ENCODE measurements around the gene HEATR9.
A peak's percentile ranks its signal among the peaks of the same experiment; 100 is the strongest.

HEATR9 gene

DNA sequence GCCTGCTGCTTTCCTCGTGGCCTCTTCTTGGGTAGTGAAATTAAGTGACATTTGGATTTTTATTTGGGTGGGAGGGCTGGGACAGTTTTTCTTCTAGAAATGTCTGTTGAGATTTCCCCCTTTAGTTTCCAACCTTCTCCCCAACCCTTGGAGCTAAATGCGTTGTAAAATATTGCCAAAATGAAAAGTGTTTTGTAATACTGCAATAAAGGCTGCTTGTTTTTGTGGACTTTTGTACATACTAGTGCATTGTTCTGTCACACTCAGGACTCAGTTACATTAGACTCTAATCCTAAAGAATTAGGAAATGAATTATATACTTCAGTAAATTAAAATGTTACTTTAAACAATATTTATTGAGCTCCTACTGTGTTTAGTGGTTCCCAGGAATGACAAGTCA, 21.7 kb downstream of the HEATR9 start:
- in situ Hi-C loops (cut with HindIII; ENCODE audit: low sequenced_read_pairs), result no loop called here
- DNase-seq (ENCODE audit: low read depth, low spot score), result no peak
- H3K4me3 ChIP-seq (ENCODE audit: low read depth, low read length), result no peak overlapping the region
- TF ChIP-seq, protein P1, sequence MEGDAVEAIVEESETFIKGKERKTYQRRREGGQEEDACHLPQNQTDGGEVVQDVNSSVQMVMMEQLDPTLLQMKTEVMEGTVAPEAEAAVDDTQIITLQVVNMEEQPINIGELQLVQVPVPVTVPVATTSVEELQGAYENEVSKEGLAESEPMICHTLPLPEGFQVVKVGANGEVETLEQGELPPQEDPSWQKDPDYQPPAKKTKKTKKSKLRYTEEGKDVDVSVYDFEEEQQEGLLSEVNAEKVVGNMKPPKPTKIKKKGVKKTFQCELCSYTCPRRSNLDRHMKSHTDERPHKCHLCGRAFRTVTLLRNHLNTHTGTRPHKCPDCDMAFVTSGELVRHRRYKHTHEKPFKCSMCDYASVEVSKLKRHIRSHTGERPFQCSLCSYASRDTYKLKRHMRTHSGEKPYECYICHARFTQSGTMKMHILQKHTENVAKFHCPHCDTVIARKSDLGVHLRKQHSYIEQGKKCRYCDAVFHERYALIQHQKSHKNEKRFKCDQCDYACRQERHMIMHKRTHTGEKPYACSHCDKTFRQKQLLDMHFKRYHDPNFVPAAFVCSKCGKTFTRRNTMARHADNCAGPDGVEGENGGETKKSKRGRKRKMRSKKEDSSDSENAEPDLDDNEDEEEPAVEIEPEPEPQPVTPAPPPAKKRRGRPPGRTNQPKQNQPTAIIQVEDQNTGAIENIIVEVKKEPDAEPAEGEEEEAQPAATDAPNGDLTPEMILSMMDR (IDR thresholded peaks at IDR 0.05; ENCODE audit: low read depth, low read length), result no peak

DNA sequence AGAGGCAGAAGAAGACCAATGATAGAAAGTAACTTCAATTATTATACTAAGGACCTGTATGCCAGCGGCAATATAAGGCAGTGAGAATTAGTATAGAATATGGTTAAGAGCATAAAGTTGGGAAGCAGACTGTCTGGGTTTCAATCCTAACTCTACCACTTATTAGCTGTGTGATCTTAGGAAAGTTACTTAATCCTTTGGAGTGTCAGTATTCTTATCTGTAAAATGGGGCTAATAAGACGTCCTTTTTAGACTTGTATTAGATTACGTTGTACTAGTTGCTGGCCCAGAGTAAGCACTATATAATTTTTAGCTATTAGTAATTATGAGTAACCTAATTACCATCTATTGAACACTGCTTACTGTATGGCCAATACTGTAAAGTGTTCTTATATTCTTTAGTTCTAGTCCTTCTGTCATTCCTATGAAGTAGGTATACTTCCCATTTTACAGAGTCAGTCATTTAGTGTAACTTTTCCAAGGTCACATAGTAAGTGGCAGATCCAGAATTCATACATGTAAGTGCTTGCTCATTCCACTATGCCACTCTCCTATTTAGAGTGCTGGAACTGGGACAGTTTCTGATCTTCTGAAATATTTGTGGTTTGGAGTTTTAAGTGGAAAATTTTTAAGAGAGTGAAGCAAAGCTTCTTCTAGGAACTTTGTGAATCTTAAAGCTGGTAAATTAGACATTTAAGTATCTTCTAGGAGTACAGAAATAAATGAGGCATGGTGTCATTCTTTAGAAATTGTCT, 22.5 kb downstream of the HEATR9 start:
- DNase-seq (ENCODE audit: low read depth, low spot score), result no peak
- TF ChIP-seq, protein P1 (IDR thresholded peaks at IDR 0.05; ENCODE audit: low read depth, low read length), result no peak
- no peak overlapping the region for H3K4me3 ChIP-seq (ENCODE audit: low read depth, low read length)
- in situ Hi-C loops (cut with HindIII; ENCODE audit: low sequenced_read_pairs), result no loop called here

DNA sequence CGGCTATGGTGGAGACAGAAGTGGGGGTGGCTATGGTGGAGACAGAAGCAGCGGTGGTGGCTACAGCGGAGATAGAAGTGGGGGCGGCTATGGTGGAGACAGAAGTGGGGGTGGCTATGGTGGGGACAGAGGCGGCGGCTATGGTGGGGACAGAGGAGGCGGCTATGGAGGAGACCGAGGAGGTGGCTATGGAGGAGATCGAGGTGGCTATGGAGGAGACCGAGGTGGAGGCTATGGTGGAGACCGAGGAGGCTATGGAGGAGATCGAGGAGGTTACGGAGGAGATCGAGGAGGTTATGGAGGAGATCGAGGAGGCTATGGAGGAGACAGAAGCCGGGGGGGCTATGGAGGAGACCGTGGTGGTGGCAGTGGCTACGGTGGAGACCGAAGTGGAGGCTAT, 24.1 kb downstream of the HEATR9 start:
- H3K4me3 ChIP-seq (ENCODE audit: low read depth, low read length), result no peak overlapping the region
- DNase-seq (ENCODE audit: low read depth, low spot score), result no peak
- TF ChIP-seq, protein P1 (IDR thresholded peaks at IDR 0.05; ENCODE audit: low read depth, low read length), result no peak
- in situ Hi-C loops (cut with HindIII; ENCODE audit: low sequenced_read_pairs), result no loop called here

DNA sequence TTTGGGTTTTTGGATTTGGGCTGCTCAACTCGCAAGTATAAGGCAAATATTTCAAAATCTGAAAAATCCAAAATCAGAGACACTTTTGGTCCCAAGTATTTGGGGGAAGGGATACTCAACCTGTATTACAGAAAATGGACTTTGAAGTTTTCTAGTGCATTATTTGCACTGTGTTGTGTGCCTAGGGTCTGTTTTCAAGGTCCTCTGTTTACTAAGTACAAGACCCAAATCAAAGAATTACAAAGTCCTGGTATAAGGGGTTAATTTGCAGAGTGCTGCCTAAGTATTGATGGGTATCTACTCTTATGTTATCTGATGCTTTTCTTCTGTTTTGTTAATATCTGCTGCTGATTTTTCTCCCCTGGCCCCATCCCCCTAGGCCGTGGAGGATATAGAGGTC, 25.0 kb downstream of the HEATR9 start:
- in situ Hi-C loops (cut with HindIII; ENCODE audit: low sequenced_read_pairs), result no loop called here

DNA sequence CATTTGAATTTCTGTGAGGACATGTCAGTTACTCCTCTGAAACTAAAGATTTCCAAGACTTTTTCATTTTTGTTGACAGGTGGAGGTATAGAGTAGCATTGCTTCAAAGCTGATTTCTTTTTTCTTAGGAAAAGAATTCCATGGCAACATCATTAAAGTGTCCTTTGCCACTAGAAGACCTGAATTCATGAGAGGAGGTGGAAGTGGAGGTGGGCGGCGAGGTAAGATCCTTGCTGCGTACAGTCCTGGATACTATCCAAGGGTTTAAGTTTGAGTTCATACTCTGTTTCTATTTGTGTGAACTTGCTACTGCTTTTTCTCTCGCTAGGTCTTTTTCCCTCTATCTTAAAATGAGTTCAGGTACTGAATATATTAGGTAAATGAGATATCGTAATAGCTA, 26.5 kb downstream of the HEATR9 start:
- TF ChIP-seq, protein P1 (IDR thresholded peaks at IDR 0.05; ENCODE audit: low read depth, low read length), result no peak
- in situ Hi-C loops (cut with HindIII; ENCODE audit: low sequenced_read_pairs), result no loop called here
- DNase-seq (ENCODE audit: low read depth, low spot score), result no peak
- H3K4me3 ChIP-seq (ENCODE audit: low read depth, low read length), result no peak overlapping the region

More for the DNA sequence above, 25.0 kb downstream of the HEATR9 start:
- no peak for DNase-seq (ENCODE audit: low read depth, low spot score)
- TF ChIP-seq, protein P1 (IDR thresholded peaks at IDR 0.05; ENCODE audit: low read depth, low read length), result no peak
- no peak overlapping the region for H3K4me3 ChIP-seq (ENCODE audit: low read depth, low read length)

DNA sequence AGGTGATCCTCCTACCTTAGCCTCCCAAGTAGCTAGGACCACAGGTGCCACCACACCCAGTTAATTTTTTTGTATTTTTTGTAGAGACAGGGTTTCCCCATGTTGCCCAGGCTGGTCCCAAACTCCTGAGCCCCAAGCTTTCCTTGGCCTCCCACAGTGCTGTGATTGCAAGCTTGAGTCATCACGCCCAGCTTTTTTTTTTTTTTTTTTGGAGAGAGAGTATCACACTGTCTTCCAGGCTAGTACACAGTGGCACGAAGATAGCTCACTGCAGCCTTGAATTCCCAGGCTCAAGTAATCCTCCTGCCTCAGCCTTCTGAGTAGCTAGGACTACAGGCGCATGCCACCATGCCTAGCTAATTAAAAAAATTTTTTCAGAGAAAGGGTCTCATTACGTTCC, 27.2 kb downstream of the HEATR9 start:
- DNase-seq (ENCODE audit: low read depth, low spot score), result peak; percentile 25
- in situ Hi-C loops (cut with HindIII; ENCODE audit: low sequenced_read_pairs), result no loop called here
- no peak overlapping the region for H3K4me3 ChIP-seq (ENCODE audit: low read depth, low read length)
- TF ChIP-seq, protein P1 (IDR thresholded peaks at IDR 0.05; ENCODE audit: low read depth, low read length), result no peak

All from astrocyte of the spinal cord (primary cell).